COLO829 (cell line): Measurements from ENCODE around the gene XXYLT1.

ENCODE experiments used
- DNase-seq: peaks from one replicate; pipeline ENCODE4 v3.0.0; 2012; ENCODE audit warnings: low spot score

Gene XXYLT1

GRCh38 chr3:195151866-195152541, 119.0 kb downstream of the XXYLT1 start:
- DNase-seq, result peak; percentile 60

GRCh38 chr3:195151402-195151801, 119.6 kb downstream of the XXYLT1 start:
- no peak for DNase-seq

GRCh38 chr3:195150181-195151118, 120.5 kb downstream of the XXYLT1 start:
- DNase-seq, result peak; percentile 84

GRCh38 chr3:195149292-195150030, 121.5 kb downstream of the XXYLT1 start:
- DNase-seq, result no peak

- DNase-seq, result no peak
Measured at GRCh38 chr3:195148549-195148948, 122.4 kb downstream of the XXYLT1 start.

- DNase-seq, result no peak
Measured at GRCh38 chr3:195147649-195148080, 123.3 kb downstream of the XXYLT1 start.

- DNase-seq, result no peak
Measured at GRCh38 chr3:195146131-195146530, 124.8 kb downstream of the XXYLT1 start.

- DNase-seq, result no peak
Measured at GRCh38 chr3:195145579-195145978, 125.4 kb downstream of the XXYLT1 start.

GRCh38 chr3:195143221-195143620, 127.7 kb downstream of the XXYLT1 start:
- DNase-seq, result no peak

- no peak for DNase-seq
Measured at GRCh38 chr3:195142519-195142918, 128.4 kb downstream of the XXYLT1 start.

- no peak for DNase-seq
Measured at GRCh38 chr3:195140816-195141793, 129.9 kb downstream of the XXYLT1 start.

GRCh38 chr3:195140410-195140809, 130.5 kb downstream of the XXYLT1 start:
- no peak for DNase-seq

- DNase-seq, result no peak
Measured at GRCh38 chr3:195139876-195140240, 131.1 kb downstream of the XXYLT1 start.

GRCh38 chr3:195139091-195139875, 131.7 kb downstream of the XXYLT1 start:
- DNase-seq, result no peak

GRCh38 chr3:195137638-195138588, 133.0 kb downstream of the XXYLT1 start:
- DNase-seq, result no peak

- no peak for DNase-seq
Measured at GRCh38 chr3:195135917-195136316, 135.0 kb downstream of the XXYLT1 start.

- no peak for DNase-seq
Measured at GRCh38 chr3:195134431-195134830, 136.5 kb downstream of the XXYLT1 start.

- no peak for DNase-seq
Measured at GRCh38 chr3:195133462-195133861, 137.5 kb downstream of the XXYLT1 start.

- DNase-seq, result no peak
Measured at GRCh38 chr3:195133013-195133412, 137.9 kb downstream of the XXYLT1 start.
